Keratinocyte (primary cell): ENCODE results near the gene U2AF1L4.

Experiments used
- CTCF ChIP-seq, 3 experiments: IDR thresholded peaks in 1 of 3; conservative IDR thresholded peaks in 1 of 3; optimal IDR thresholded peaks in 1 of 3; 2 replicates in 2 of 3; 3 replicates in 1 of 3; pipeline versions ENCODE3 to v1.5.1; 2011; ENCODE audit warnings: low read length in 3 of 3, mild to moderate bottlenecking in 3 of 3, moderate library complexity in 2 of 3, control low read depth in 1 of 3, inconsistent platforms in 1 of 3; ENCODE audit not compliant: insufficient read depth in 2 of 3; ENCODE audit errors: extremely low read depth in 1 of 3
- EZH2 ChIP-seq: IDR thresholded peaks from one replicate; pipeline ENCODE4 v1.6.1; 2012; ENCODE audit warnings: inconsistent platforms, mild to moderate bottlenecking, low read length, moderate library complexity

GRCh38 chr19:35748106-35749020 is 3.1 kb upstream of the U2AF1L4 start, which contains the start of gene LIN37:
- no peak for TF ChIP-seq CTCF (optimal IDR thresholded peaks at IDR 0.05 in 1 of 3, IDR thresholded peaks at IDR 0.05 in 1 of 3, conservative IDR thresholded peaks at IDR 0.05 in 1 of 3; ENCODE audit: extremely low read depth in 1 of 3, insufficient read depth in 2 of 3, low read length in 3 of 3)
- TF ChIP-seq EZH2, result no peak
